Hypothalamus (tissue), 51 donors: ENCODE results near the gene ADAMTSL1.

ENCODE experiments used
- DNase-seq, 51 donors: peaks; one replicate each; lab custom pipeline; 2025; lab: John Stamatoyannopoulos, UW

ADAMTSL1 gene

GRCh38 chr9:18495065-18495464, 21.1 kb downstream of the ADAMTSL1 start:
- no peak for DNase-seq

GRCh38 chr9:18496256-18497000, 22.5 kb downstream of the ADAMTSL1 start:
- DNase-seq, result no peak

- DNase-seq, result no peak
Measured at GRCh38 chr9:18499062-18499461, 25.1 kb downstream of the ADAMTSL1 start.

- no peak for DNase-seq
Measured at GRCh38 chr9:18499980-18500379, 26.0 kb downstream of the ADAMTSL1 start.

GRCh38 chr9:18500451-18500850, 26.5 kb downstream of the ADAMTSL1 start:
- no peak for DNase-seq

- no peak for DNase-seq
Measured at GRCh38 chr9:18501949-18502348, 28.0 kb downstream of the ADAMTSL1 start.

- no peak for DNase-seq
Measured at GRCh38 chr9:18502546-18502945, 28.6 kb downstream of the ADAMTSL1 start.

GRCh38 chr9:18504707-18505106, 30.8 kb downstream of the ADAMTSL1 start:
- DNase-seq, result no peak

GRCh38 chr9:18507151-18507550, 33.2 kb downstream of the ADAMTSL1 start:
- DNase-seq, result no peak

GRCh38 chr9:18516514-18516913, 42.6 kb downstream of the ADAMTSL1 start:
- no peak for DNase-seq

GRCh38 chr9:18516965-18517364, 43.0 kb downstream of the ADAMTSL1 start:
- no peak for DNase-seq

- no peak for DNase-seq
Measured at GRCh38 chr9:18520416-18521047, 46.6 kb downstream of the ADAMTSL1 start.

GRCh38 chr9:18526685-18527084, 52.7 kb downstream of the ADAMTSL1 start:
- no peak for DNase-seq

GRCh38 chr9:18531136-18532065, 57.4 kb downstream of the ADAMTSL1 start:
- DNase-seq, result no peak

- no peak for DNase-seq
Measured at GRCh38 chr9:18534611-18535010, 60.7 kb downstream of the ADAMTSL1 start.

- DNase-seq, result no peak
Measured at GRCh38 chr9:18536554-18536953, 62.6 kb downstream of the ADAMTSL1 start.

GRCh38 chr9:18539203-18539693, 65.3 kb downstream of the ADAMTSL1 start:
- no peak for DNase-seq

- no peak for DNase-seq
Measured at GRCh38 chr9:18542837-18543405, 69.0 kb downstream of the ADAMTSL1 start.

- DNase-seq, result no peak
Measured at GRCh38 chr9:18543406-18544192, 69.6 kb downstream of the ADAMTSL1 start.

- DNase-seq, result no peak
Measured at GRCh38 chr9:18544456-18544855, 70.5 kb downstream of the ADAMTSL1 start.
